Large intestine (tissue), 3 donors: ENCODE data around the gene AFTPH. TPM values are rescaled to one million over a fixed set of nuclear protein-coding genes. Genes with fewer than 3 reads are reported as not detected.
"Not testable (repeated sequence)": the region's sequence is repeated elsewhere in the genome, so short reads cannot be mapped to it uniquely, and the experiment has no call there.

Source experiments
- DNase-seq, 2 donors: peaks; one replicate each; pipeline versions ENCODE4 v3.0.0 to v3.0.0-alpha.2; 2013
- H3K27ac ChIP-seq: one replicate; pipeline ENCODE4 v1.5.1; 2013; ENCODE audit warnings: low read length
- H3K27me3 ChIP-seq: 2 replicates; pipeline ENCODE4 v1.6.1; 2013; ENCODE audit warnings: low read length; ENCODE audit not compliant: control insufficient read depth, insufficient read depth
- H3K36me3 ChIP-seq: 2 replicates; pipeline ENCODE4 v1.6.1; 2013; ENCODE audit warnings: low read length; ENCODE audit not compliant: control insufficient read depth, insufficient read depth
- H3K4me1 ChIP-seq: one replicate; pipeline ENCODE4 v1.6.1; 2013; ENCODE audit warnings: low read length; ENCODE audit not compliant: control insufficient read depth, insufficient read depth
- H3K4me3 ChIP-seq: one replicate; pipeline ENCODE4 v1.5.1; 2013; ENCODE audit warnings: low read length
- H3K9me3 ChIP-seq: one replicate; pipeline ENCODE4 v1.6.1; 2013; ENCODE audit warnings: mild to moderate bottlenecking, low read depth, low read length, moderate library complexity; ENCODE audit not compliant: control insufficient read depth
- WGBS: methylation state at CpG from one replicate; pipeline ENCODE4 v1.1.5; 2013; ENCODE audit warnings: low lambda C conversion rate; ENCODE audit not compliant: insufficient coverage; 5-methylcytosine and 5-hydroxymethylcytosine counted together
- polyA plus RNA-seq: library from polyadenylated mRNA; unstranded; fragments of 120-200 nt; gene quantifications from one replicate; pipeline ENCODE4 v1.2.1, GENCODE V29; 2013

The AFTPH gene
- polyA plus RNA-seq, 1 donor, result 39.9 TPM

DNA sequence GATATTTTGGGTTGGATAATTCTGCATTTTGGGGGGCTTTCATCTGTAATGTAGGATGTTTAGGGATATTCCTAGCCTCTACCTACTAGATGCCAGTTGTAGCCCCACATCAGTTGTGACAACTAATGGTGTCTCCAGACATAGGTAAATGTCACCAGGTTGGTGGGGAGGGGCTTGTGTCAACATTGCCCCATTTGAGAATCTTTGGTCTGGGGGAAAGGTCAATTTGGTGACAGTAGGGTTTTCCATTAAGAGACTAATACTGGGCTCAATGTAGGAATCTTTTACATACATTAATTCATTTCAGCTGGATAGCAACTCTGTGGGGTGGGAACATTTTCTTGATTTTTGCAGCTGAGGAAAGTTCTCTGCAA is 6.6 kb upstream of the AFTPH start:
- H3K27ac ChIP-seq, result no peak overlapping the region
- H3K4me3 ChIP-seq, result no peak overlapping the region
- no peaks in the 10 kb centered on the region for H3K9me3 ChIP-seq

DNA sequence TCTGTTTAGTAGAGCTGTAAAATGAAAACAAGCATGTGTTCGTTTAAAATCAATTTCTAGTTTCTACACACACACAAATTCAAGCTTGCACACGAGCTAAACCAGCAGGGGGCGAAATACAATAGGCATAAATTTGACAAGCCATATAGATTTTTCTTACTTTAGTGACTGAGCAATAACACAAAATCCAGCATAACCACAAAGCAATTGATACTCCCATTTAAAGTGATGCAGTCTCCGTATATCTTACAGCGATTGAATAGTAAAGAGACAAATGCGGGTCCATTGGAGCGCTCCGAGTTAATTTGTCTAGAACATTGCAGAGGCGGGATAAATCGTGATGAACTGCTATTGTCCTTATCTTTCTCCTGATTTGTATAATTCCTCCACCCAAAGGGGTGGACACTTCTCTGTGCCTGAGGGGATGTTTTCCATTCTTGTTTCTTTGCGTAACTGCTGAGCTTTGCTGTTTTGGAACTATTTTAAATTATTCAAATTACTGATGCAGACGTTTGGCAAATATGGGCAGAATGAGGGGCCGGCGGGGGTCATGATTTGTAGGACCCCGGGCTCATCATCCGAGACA is 1.2 kb upstream of the AFTPH start:
- peak; percentile 66 to 79 for DNase-seq
- no peaks in the 10 kb centered on the region for H3K36me3 ChIP-seq
- no peaks in the 10 kb centered on the region for H3K9me3 ChIP-seq
- H3K27ac ChIP-seq, result peak overlapping the region; percentile 98
- peaks cover 5% of the 10 kb centered on the region for H3K4me1 ChIP-seq
- H3K4me3 ChIP-seq, result peak overlapping the region; percentile 99
- 0% methylated on average over 9 of the region's 16 CpGs for WGBS
- H3K27me3 ChIP-seq, result no peaks in the 10 kb centered on the region

More for the DNA sequence above, 6.6 kb upstream of the AFTPH start:
- Histone ChIP-seq H3K27me3 (peaks cover 3% of the 10 kb centered on the region), H3K36me3 (no peaks in the 10 kb centered on the region), H3K4me1 (no peaks in the 10 kb centered on the region)
- DNase-seq, result no peak

DNA sequence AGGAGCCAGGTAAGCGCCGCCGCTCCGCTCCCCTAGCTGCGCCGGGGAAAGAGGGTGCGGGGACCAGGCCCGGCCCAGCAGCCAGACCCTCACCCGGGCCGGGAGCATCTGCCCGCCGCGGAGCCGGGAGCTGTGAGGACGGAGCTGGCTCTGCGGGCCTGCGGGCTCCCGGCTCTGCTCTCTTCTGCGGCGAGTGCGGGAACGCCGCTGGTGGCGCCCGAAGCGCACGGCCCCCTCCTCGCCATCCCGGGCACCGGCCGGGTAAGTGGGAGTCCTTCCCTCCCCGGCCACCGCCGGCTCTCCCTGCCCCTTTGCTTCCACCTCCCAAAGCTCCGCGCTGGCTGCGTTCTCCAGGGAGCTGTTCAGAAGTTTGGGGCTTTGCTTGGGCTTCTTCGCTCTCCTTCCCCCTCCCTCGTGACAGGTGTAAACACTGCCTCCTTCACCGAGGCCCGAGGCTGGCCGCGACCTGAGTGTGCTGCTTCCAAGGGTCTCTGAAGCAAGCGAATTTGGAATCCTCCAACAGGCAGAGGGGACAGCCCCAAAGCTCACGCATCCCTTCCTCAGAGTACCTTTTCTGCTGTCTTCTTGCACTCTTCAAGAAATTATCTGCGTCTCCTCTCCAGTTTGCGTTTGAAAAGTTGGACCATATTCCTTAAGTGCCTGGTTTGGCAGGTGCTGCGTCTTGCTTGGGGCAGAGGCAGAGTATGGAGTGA is 632 bp downstream of the AFTPH start:
- Histone ChIP-seq H3K4me3 (peak overlapping the region; percentile 99), H3K36me3 (no peaks in the 10 kb centered on the region), H3K27me3 (no peaks in the 10 kb centered on the region), H3K9me3 (no peaks in the 10 kb centered on the region), H3K4me1 (peaks cover 5% of the 10 kb centered on the region), H3K27ac (peak overlapping the region; percentile 98)
- DNase-seq, result peak; percentile 32 to 64
- WGBS, result no CpG with 5 or more reads among the region's 48 CpGs

DNA sequence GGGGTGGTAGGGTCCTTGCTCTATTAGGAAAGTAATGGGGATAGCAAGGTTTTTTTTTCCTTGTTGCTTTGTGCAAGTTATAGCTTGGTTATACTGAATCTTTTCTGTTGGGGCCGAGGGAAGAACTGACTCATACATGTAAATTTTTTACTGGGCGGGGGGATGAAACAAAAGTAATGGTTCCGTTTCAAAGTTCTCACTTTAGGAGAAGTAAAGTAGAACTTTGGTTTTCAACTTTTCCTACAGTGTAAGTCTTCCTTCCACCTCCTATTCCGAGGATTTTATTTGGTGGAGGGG is 1.1 kb downstream of the AFTPH start:
- peak overlapping the region; percentile 99 for H3K4me3 ChIP-seq
- no peaks in the 10 kb centered on the region for H3K27me3 ChIP-seq
- peaks cover 5% of the 10 kb centered on the region for H3K4me1 ChIP-seq
- peak; percentile 19 to 68 for DNase-seq
- no peaks in the 10 kb centered on the region for H3K36me3 ChIP-seq
- peak overlapping the region; percentile 98 for H3K27ac ChIP-seq
- WGBS, result 0% methylated on average over 1 of the region's 4 CpGs
- no peaks in the 10 kb centered on the region for H3K9me3 ChIP-seq

DNA sequence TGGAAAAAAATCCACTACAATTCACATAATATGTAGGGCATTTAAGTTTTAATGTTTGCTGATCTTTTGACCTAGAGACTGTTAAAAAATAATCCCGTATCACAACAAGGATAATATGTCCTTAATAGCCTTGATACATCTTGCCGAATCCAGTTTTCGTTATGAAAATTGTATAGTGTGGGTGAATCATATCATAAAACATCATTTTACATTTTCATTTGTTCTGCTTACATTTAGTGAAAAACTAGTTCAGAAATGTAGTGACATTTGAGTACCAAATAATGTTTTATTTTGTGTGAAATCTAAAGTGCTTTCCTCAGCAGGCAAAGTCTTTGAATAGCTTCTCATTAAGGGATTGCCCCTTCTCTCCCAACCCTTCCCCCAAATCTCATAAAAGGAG is 1.9 kb downstream of the AFTPH start:
- no peaks in the 10 kb centered on the region for H3K9me3 ChIP-seq
- peaks cover 5% of the 10 kb centered on the region for H3K4me1 ChIP-seq
- DNase-seq, result no peak
- no peaks in the 10 kb centered on the region for H3K36me3 ChIP-seq
- no peak overlapping the region for H3K4me3 ChIP-seq
- no peaks in the 10 kb centered on the region for H3K27me3 ChIP-seq
- WGBS, result 80% methylated on average over 3 of the region's 3 CpGs
- H3K27ac ChIP-seq, result no peak overlapping the region

DNA sequence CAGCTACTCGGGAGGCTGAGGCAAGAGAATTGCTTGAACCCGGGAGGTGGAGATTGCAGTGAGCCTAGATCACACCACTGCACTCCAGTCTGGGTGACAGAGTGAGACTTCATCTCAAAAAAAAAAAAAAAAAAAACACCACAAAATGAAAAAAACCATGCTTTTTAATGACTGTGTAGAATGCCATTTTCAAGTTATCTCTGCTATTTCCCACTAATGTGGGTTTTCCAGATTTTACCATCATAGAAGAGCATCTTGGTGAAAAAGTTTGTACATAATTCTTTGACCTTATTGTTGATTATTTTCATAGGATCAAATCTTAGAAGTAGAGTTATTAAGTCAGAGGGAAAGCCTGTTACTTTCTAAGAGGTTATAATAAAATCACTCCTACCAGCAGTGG is 6.8 kb downstream of the AFTPH start:
- H3K4me1 ChIP-seq, DNase-seq, H3K27me3 ChIP-seq, H3K36me3 ChIP-seq, H3K27ac ChIP-seq, H3K9me3 ChIP-seq, H3K4me3 ChIP-seq: not testable (repeated sequence)
- WGBS, result no CpG with 5 or more reads among the region's 2 CpGs

DNA sequence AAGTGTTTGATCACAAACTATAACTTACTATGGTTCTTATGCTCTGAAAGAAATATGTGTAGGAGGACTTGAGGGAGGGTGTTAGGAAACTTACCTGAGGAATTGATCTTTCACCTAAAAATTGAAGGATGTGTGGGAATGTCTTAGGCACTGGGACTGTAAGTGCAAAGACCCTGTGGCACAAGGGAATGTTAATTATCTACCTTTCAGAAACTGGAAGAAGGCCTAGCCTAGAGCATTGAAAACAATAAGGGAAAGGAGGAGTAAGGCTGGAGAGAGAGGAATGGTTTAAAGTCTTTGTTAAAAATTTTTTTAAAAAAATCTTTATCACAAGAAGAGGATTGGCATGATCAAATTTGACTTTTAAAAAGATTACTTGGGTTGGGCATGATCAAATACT is 7.9 kb downstream of the AFTPH start:
- Histone ChIP-seq H3K27me3 (no peaks in the 10 kb centered on the region), H3K4me3 (no peak overlapping the region), H3K9me3 (no peaks in the 10 kb centered on the region), H3K4me1 (no peaks in the 10 kb centered on the region), H3K36me3 (no peaks in the 10 kb centered on the region), H3K27ac (no peak overlapping the region)
- DNase-seq, result no peak

DNA sequence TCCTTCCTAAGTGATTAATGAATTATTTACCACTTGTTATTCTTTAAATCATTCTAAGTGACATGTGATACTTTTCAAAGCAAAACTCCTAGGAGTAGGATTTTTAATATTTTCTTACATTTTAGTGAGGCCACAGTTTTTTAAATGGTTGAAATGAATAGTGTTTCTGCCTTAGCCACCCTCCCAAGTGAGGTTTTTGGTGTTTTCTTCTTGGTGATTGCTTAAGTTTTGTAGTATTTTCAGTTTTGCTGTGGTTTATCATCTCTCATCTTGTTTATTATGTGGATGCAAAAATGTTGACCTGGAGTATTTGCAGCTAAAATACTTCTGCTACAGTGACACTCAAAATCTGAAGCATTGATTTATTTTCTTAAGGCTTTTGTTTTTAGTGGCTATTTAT is 9.8 kb downstream of the AFTPH start:
- H3K4me1 ChIP-seq, result no peaks in the 10 kb centered on the region
- no peak overlapping the region for H3K4me3 ChIP-seq
- no peak overlapping the region for H3K27ac ChIP-seq
- no peak for DNase-seq
- no peaks in the 10 kb centered on the region for H3K27me3 ChIP-seq
- no peaks in the 10 kb centered on the region for H3K9me3 ChIP-seq
- no peaks in the 10 kb centered on the region for H3K36me3 ChIP-seq

DNA sequence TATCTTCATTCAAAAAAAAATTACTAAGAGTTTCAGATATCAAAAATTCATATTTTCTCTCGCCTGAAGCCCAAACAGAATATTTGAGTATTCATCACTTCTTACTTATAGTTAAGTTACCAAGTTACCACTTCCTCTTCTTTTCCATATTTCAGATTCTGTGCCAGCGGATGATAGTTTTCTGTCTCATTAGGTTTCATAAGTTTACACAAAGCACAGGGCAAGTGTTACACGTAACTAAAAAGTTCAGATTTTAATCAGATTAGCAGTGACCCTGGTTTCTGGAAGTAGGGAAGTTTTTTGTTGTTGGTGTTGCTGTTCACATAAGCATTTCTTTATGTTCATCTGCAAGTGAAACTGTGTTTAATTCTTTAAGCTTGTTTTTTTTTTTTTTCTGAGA is 10.2 kb downstream of the AFTPH start:
- no peak for DNase-seq
- H3K27ac ChIP-seq, result no peak overlapping the region
- H3K9me3 ChIP-seq, result no peaks in the 10 kb centered on the region
- 94% methylated on average over 3 of the region's 3 CpGs for WGBS
- H3K4me3 ChIP-seq, result no peak overlapping the region
- H3K36me3 ChIP-seq, result no peaks in the 10 kb centered on the region
- no peaks in the 10 kb centered on the region for H3K27me3 ChIP-seq
- H3K4me1 ChIP-seq, result no peaks in the 10 kb centered on the region

DNA sequence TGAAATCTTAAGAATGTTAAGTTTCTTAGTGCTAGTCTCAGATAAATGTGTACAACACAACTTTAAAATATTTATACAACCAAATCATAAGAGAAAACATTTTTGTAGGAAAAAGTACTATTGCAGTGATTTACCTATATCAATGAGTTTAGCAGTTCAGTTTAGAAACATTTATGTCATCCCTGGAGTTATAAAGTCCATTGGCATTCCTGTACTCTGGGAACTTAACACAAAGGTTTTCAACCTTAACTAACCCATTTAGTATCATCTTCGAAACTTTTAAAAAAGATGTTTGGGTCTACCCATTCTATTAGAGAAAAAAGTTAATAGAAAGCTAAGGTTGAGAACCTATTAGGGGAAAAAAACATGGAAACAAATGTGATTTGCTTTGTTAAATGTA is 10.9 kb downstream of the AFTPH start:
- DNase-seq, result no peak
- H3K36me3 ChIP-seq, result no peaks in the 10 kb centered on the region
- WGBS, result 90% methylated on average over 1 of the region's 1 CpG
- no peak overlapping the region for H3K4me3 ChIP-seq
- no peaks in the 10 kb centered on the region for H3K9me3 ChIP-seq
- H3K4me1 ChIP-seq, result no peaks in the 10 kb centered on the region
- no peak overlapping the region for H3K27ac ChIP-seq
- H3K27me3 ChIP-seq, result no peaks in the 10 kb centered on the region

DNA sequence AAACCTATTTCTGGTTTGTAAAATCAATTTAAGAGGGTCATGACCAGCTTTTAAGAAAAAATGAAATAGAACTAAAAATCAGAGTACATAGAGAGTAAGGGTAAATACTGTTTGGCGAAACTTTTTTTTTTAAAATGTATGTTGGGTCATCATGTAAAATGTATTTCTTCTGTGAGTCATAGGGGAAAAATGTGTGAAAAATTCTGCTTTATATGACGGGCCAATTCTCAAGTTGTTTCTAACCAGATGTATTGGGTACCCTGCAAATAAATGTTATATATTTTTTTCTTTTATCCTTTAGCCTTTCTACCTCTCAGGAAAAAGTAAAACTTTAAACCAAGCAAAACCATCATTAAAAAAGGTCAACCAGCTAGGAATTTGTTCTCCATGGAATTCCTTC is 13.9 kb downstream of the AFTPH start:
- no peaks in the 10 kb centered on the region for H3K27me3 ChIP-seq
- H3K36me3 ChIP-seq, result no peaks in the 10 kb centered on the region
- DNase-seq, result no peak
- H3K4me1 ChIP-seq, result no peaks in the 10 kb centered on the region
- no peak overlapping the region for H3K4me3 ChIP-seq
- H3K27ac ChIP-seq, result no peak overlapping the region
- H3K9me3 ChIP-seq, result no peaks in the 10 kb centered on the region
- 100% methylated on average over 1 of the region's 2 CpGs for WGBS
